Peyer's patch (tissue), 4 donors: ENCODE data around the gene NPY4R. TPM values are rescaled to one million over a fixed set of nuclear protein-coding genes. Genes with fewer than 3 reads are reported as not detected.
A peak's percentile ranks its signal among the peaks of the same experiment; 100 is the strongest.
"Not testable (repeated sequence)": the region's sequence is repeated elsewhere in the genome, so short reads cannot be mapped to it uniquely, and the experiment has no call there.

ENCODE experiments used
- DNase-seq, 3 donors: peaks; one replicate each; pipeline ENCODE4 v3.0.0-alpha.2; 2017 to 2019
- H3K27ac ChIP-seq, 4 donors: fragments of 200-600 bp; sonication (generic); one replicate each; pipeline ENCODE4 v1.5.1; 2016 to 2019
- H3K27me3 ChIP-seq, 2 donors: fragments of 200-600 bp; sonication (generic); one replicate each; pipeline ENCODE4 v1.5.1; 2019
- H3K36me3 ChIP-seq, 3 donors: fragments of 200-600 bp; sonication (generic); one replicate each; pipeline ENCODE4 v1.5.1; 2016 to 2019
- H3K4me1 ChIP-seq, 4 donors: fragments of 200-600 bp; sonication (generic); one replicate each; pipeline ENCODE4 v1.5.1; 2016 to 2019
- H3K4me3 ChIP-seq, 4 donors: fragments of 200-600 bp; sonication (generic); 1 replicate in 3 of 4; 2 replicates in 1 of 4; pipeline ENCODE4 v1.5.1; 2016 to 2019; ENCODE audit warnings: mild to moderate bottlenecking in 1 of 4
- H3K9me3 ChIP-seq, 4 donors: fragments of 200-600 bp; sonication (generic); one replicate each; pipeline ENCODE4 v1.5.1; 2016 to 2019; ENCODE audit warnings: mild to moderate bottlenecking in 1 of 4
- POLR2A ChIP-seq, 2 donors: fragments of 450-650 bp; IDR thresholded peaks; one replicate each; pipeline ENCODE4 v1.5.1; 2017; ENCODE audit warnings: antibody characterized with exemption in 2 of 2, mild to moderate bottlenecking in 2 of 2, moderate library complexity in 2 of 2
- total RNA-seq, 4 donors: library from RNA; depleted of rRNA; stranded (reverse); fragments of >200 nt; gene quantifications; one replicate each; pipeline ENCODE4 v1.1.0, GENCODE V29; 2016
- TF ChIP-seq, protein P1 (sequence below), 6 experiments: fragments of 450-650 bp in 4 of 6; fragments of 200-600 bp in 2 of 6; sonication (generic) in 1 of 6; IDR thresholded peaks; one replicate each; pipeline ENCODE4 v1.5.1; 2017 to 2019; ENCODE audit warnings: antibody characterized with exemption in 6 of 6, mild to moderate bottlenecking in 3 of 6, moderate library complexity in 1 of 6

NPY4R gene, protein sequence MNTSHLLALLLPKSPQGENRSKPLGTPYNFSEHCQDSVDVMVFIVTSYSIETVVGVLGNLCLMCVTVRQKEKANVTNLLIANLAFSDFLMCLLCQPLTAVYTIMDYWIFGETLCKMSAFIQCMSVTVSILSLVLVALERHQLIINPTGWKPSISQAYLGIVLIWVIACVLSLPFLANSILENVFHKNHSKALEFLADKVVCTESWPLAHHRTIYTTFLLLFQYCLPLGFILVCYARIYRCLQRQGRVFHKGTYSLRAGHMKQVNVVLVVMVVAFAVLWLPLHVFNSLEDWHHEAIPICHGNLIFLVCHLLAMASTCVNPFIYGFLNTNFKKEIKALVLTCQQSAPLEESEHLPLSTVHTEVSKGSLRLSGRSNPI
- total RNA-seq, result 1 to 10 TPM in 2 of 4 donors, not detected in 2; 1.5 to 1.9 TPM

DNA sequence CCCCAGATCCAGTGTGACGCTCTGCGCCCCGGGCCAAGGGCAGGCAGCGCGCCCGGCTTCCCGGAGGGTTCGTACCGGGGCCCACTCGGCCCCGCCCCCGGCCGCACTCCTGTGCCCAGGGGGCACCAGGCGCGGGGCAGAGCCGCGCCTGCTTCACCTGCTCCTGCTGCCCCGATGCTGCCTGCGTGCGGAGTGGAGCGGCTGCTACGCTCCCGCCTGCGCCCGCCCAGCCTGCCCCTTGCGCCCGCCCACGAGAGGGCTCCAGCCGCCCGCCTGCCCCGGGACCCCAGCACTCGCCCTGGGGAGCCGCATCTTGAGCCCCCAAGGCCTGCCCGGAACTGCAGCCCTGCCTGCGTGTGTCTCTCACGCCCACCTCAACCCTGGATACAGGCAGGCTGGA lies at the start of gene NPY4R:
Gene NPY4R, minus strand, starts transcription at position 194 of the 400 bp plus-strand sequence. CDS start 3,323 bp downstream, outside the sequence.
- H3K27ac ChIP-seq, H3K9me3 ChIP-seq, H3K36me3 ChIP-seq, H3K27me3 ChIP-seq, H3K4me1 ChIP-seq, H3K4me3 ChIP-seq, DNase-seq: not testable (repeated sequence)

DNA sequence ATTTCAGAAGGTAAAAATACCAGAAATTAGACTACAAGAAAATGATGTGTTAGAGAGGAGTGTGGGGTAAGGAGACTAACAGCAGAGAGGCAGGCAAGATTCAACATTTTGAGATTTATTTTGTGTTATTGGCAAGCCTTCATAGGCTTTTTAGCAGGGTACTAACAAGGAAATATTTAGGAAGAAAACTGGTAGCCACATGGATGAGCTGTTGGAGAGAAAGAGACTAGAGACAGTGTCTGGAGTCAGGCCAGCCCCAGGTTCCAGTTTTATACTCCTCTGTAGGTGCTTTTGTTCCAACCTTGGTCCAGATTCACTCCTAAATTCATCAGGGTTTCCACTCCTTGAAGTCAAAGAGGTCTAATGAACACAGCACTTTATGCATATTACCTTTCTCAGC lies 49.6 kb upstream of the NPY4R start:
- DNase-seq, result no peak
- Histone ChIP-seq H3K27ac (no peak overlapping the region), H3K4me1 (no peaks in the 10 kb centered on the region), H3K9me3 (no peaks in the 10 kb centered on the region), H3K27me3 (no peaks in the 10 kb centered on the region), H3K4me3 (no peak overlapping the region), H3K36me3 (no peaks in the 10 kb centered on the region)
- no peak for TF ChIP-seq POLR2A (IDR thresholded peaks at IDR 0.05)
- TF ChIP-seq, protein P1, sequence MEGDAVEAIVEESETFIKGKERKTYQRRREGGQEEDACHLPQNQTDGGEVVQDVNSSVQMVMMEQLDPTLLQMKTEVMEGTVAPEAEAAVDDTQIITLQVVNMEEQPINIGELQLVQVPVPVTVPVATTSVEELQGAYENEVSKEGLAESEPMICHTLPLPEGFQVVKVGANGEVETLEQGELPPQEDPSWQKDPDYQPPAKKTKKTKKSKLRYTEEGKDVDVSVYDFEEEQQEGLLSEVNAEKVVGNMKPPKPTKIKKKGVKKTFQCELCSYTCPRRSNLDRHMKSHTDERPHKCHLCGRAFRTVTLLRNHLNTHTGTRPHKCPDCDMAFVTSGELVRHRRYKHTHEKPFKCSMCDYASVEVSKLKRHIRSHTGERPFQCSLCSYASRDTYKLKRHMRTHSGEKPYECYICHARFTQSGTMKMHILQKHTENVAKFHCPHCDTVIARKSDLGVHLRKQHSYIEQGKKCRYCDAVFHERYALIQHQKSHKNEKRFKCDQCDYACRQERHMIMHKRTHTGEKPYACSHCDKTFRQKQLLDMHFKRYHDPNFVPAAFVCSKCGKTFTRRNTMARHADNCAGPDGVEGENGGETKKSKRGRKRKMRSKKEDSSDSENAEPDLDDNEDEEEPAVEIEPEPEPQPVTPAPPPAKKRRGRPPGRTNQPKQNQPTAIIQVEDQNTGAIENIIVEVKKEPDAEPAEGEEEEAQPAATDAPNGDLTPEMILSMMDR (IDR thresholded peaks at IDR 0.05), result no peak

DNA sequence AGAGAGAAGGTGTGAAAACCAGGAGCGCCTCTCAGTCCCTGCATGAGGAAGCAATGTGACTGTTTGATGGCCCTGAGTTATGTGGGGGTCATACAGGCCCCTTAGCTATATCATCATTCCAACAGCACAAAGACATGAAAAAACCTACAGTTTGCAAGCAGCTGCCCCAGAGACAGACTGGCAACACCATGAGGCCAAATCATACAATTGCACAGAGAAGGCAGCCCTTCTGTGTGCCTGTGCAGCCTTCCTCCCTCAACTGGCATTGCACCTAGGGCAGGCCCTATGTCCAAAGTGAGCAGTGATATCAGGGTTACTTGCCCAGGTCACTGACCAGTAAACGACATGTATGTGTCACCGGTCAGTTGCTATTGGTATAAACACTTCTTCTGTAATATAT lies 49.1 kb upstream of the NPY4R start:
- peak in 2 of 3 donors; percentile 26 to 29 for DNase-seq
- TF ChIP-seq POLR2A (IDR thresholded peaks at IDR 0.05), result no peak
- TF ChIP-seq, protein P1 (IDR thresholded peaks at IDR 0.05), result no peak

DNA sequence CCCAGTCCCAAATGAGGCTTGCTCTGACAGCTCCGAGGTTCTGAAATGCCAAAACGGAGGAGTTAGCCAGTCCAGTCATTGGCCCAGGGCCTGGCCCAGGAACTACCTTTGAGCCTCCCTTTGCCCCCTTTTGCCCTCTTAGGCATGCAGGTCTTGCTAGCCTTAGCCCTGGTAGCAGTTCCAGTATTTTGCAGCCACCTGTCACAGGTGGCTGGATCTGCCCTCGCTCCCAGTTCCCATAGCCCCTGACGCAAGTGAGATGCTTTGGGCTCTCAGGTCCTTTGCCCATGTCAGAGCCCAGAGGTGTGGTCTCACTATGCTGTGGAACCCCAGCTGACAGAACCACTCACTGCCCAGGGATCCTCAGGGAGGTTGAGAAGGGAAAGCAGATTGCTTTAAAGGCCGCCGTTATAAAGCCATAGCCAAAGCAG lies 48.7 kb upstream of the NPY4R start:
- Histone ChIP-seq H3K9me3 (no peaks in the 10 kb centered on the region), H3K27ac (no peak overlapping the region), H3K4me1 (no peaks in the 10 kb centered on the region), H3K27me3 (no peaks in the 10 kb centered on the region), H3K36me3 (no peaks in the 10 kb centered on the region), H3K4me3 (no peak overlapping the region)
- peak in 2 of 3 donors; percentile 32 to 46 for DNase-seq
- TF ChIP-seq, protein P1 (IDR thresholded peaks at IDR 0.05), result no peak
- no peak for TF ChIP-seq POLR2A (IDR thresholded peaks at IDR 0.05)

More for the DNA sequence above, 49.1 kb upstream of the NPY4R start:
- Histone ChIP-seq H3K27ac (no peak overlapping the region), H3K9me3 (no peaks in the 10 kb centered on the region), H3K36me3 (no peaks in the 10 kb centered on the region), H3K4me1 (no peaks in the 10 kb centered on the region), H3K4me3 (no peak overlapping the region), H3K27me3 (no peaks in the 10 kb centered on the region)

DNA sequence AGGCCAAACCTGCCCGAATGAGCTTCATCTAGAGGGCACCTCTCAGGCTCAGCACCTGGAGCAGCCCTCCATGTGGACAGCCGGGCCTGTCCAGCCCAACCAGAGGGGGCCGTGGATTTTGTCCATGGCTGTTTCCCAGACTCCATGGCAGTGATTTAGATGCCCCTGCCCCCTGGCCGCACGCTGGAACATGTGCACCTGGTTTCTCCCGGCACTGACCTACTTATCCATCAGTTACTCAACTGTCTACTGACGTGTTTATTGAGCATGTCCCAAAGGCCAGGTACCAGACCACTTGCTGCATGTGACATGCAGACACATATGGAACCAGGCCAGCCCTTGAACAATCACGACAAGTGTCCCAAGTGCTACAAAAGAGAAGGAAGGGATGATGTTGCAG lies 47.6 kb upstream of the NPY4R start:
- not testable (repeated sequence) for DNase-seq, H3K4me3 ChIP-seq, H3K27ac ChIP-seq, H3K36me3 ChIP-seq, H3K27me3 ChIP-seq, H3K4me1 ChIP-seq, H3K9me3 ChIP-seq

DNA sequence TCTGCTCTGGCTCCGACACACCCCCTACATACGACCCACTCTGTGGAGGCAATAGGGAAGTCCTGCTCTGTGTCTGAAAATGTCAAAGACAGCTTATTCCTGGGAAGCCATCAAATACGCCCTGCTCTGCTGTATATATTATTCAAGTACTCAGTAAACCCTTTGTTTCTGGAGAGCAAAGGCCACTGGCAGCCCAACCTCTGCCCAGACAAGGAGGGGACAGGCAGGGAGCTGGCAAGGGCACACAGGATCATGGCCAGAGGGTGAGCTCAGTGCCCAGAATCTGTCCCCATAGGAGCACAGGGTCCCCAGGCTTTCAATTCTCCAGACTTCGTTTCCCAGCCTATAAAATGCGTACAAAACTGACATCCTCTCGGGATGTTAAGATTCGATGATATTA lies 47.0 kb upstream of the NPY4R start:
- not testable (repeated sequence) for H3K36me3 ChIP-seq, DNase-seq, H3K27me3 ChIP-seq, H3K4me3 ChIP-seq, H3K9me3 ChIP-seq, H3K4me1 ChIP-seq, H3K27ac ChIP-seq

DNA sequence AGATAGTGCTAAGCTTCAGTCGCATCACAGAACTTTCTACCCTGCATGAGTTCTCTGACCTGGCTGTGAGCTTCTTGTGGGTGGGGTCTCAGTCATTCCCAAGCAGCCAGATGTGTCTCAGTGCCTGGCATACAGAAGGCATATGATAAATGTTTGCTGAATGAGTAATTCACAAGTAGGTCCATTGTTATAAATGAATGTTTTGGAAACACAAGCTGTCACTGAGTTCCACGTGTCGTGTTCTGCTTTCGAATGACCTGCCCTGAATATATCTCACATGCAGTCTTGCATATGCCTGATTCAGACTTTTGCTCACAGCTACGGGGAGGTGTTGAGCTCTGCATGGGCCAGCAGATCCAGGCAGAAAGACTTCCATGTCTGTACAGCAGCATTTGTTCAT lies 46.2 kb upstream of the NPY4R start:
- not testable (repeated sequence) for H3K9me3 ChIP-seq, H3K36me3 ChIP-seq, H3K4me3 ChIP-seq, H3K27ac ChIP-seq, H3K27me3 ChIP-seq, DNase-seq, H3K4me1 ChIP-seq

DNA sequence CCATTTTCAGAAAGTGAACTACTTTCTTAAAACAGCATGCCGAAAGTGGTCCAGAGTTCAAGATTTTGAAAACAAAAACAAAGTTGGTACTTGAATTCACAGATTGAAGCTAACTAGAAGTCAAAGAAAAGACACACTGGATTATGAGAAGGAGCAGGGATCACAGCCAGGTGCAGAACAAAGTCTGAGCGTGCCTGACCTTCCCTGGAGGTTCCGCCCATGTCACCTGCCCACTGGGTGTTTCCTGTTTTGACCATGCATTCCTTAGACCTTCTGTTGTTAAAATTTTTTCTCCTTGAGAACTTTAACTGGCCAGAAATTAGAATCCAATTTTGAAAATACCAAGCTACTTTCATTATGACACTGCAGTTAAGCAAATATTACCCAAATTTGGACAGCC lies 34.2 kb upstream of the NPY4R start:
- not testable (repeated sequence) for DNase-seq, H3K9me3 ChIP-seq, H3K4me3 ChIP-seq, H3K27me3 ChIP-seq, H3K36me3 ChIP-seq, H3K27ac ChIP-seq, H3K4me1 ChIP-seq

DNA sequence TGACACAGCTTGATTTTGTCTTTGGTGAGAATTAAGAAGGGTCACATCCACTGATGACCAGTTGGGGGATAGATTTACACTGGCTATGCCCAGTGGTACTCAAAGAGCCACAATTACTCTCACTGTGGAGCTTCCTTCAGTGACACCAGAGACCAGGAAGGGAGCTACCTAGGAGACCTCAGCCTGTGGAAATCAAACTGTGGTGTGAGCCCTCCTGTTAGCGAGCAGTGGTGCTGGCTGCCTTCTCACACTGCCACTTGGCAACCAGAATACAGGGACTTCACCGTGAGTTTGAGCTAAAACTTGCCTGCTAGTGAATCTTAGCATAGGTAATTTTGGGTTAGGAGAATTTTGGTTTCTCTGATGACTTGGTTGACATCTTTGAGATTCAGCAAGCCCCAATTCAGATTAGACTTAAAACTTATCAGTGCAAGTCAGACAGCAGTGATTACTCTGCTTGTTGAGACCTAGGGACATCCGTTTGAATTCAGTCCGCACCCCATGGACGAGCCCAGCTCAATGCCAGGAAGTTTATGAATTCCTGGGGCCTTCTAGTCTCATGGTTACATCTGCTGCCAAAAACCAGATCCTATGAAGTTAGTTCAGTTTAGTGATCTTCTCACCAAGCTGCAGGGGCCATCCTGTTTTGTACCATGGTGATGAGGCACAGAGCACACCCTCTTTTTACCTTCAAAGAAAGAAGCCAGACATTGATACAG lies 33.4 kb upstream of the NPY4R start:
- not testable (repeated sequence) for H3K27ac ChIP-seq, H3K27me3 ChIP-seq, H3K4me3 ChIP-seq, DNase-seq, H3K9me3 ChIP-seq, H3K36me3 ChIP-seq, H3K4me1 ChIP-seq

DNA sequence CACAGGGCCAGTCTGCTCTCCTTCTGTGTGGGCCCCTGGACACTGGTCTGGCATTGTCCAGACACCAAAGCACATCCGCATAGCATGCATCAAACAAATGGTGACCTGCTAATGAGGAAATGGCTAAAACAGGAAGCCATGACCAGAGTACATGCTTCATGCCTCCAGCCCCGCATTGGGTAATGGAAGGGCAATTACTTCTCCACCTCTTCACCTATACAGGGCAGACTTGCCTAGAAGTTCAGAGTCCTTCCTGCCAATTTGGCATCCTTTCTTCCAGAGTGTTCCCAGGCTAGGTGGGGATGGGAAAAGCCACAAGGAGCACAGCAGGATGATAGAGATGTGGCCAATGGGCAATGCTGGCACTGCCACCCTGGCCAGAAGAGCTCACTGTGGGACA lies 32.1 kb upstream of the NPY4R start:
- DNase-seq, H3K4me1 ChIP-seq, H3K27ac ChIP-seq, H3K36me3 ChIP-seq, H3K9me3 ChIP-seq, H3K4me3 ChIP-seq, H3K27me3 ChIP-seq: not testable (repeated sequence)

DNA sequence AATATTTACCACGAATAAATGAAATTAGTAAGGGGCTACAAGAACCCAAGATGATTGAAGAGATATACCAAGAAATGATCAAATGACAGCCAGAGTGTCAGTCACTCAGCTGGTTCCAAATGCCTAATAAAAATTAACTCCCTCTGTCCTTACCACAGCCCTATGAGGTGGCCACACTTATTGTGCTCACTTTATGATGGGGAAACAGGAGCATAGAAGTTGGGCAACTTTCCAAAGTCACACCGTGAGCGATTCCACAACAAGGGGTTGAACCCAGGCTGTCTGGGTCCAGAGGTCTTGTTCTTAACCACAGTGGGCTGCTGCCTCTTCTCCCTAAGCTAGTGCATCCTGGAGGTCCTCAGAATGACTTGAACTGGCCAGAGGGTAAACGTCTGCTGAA lies 31.6 kb upstream of the NPY4R start:
- H3K36me3 ChIP-seq, H3K27me3 ChIP-seq, H3K9me3 ChIP-seq, H3K4me3 ChIP-seq, H3K4me1 ChIP-seq, H3K27ac ChIP-seq, DNase-seq: not testable (repeated sequence)
